ENCODE measurements around the gene SCAPER. TPM values are rescaled to one million over a fixed set of nuclear protein-coding genes. Genes with fewer than 3 reads are reported as not detected.

The SCAPER gene
- total and polyA plus RNA-seq, 11 donors = 6.7 to 53.9 (median 38.3) TPM

DNA sequence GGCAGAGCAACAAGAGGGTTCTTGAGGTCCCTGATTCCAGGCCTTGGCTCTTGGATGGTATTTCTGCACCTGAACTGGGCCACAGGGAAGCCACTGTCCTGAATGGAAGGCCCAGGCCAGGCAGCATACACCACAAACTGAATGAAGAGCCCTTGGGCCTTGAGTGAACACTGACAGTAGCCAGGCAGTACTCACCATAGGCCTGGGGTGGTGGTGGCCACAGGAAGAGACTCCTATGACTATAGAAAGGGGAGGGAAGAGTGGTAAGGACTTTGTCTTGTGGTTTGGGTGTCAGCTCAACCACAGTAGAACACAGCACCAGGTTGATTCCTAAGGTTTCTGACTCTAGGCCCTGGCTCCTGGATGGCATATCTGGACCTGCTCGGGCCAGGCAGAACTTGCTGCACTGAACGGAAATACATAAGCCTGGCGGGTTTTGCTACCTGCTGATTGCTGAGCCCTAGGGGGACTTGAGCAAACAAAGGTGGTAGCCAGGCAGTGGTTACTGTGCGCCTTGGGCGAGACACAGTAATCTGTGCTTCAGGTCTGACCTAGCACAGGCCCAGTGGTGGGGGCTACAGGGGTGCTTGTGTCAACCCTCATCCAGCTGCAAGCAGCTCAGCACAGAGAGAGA, 327.1 kb downstream of the SCAPER start:
- peaks cover 0 to 35% (median 14%) of the 10 kb centered on the region in 12 donors for H3K9me3 ChIP-seq
- peaks cover 0 to 25% (median 10%) of the 10 kb centered on the region in 12 donors for H3K4me1 ChIP-seq
- no peak overlapping the region for H3K4me3 ChIP-seq
- no peaks in the 10 kb centered on the region for H3K27me3 ChIP-seq
- no peak for DNase-seq
- 90 to 98% (median 97%) methylated on average over 2 to 5 of the region's 5 CpGs for WGBS, 4 donors
- TF ChIP-seq CTCF (IDR thresholded peaks at IDR 0.05) (no peak), POLR2A (IDR thresholded peaks at IDR 0.05) (no peak)
- H3K36me3 ChIP-seq = no peaks in the 10 kb centered on the region
- intact Hi-C loops (cut with DNase I) = no loop called here
- peak overlapping the region in 1 of 12 donors; percentile 67 for H3K27ac ChIP-seq
- no peak for ATAC-seq

DNA sequence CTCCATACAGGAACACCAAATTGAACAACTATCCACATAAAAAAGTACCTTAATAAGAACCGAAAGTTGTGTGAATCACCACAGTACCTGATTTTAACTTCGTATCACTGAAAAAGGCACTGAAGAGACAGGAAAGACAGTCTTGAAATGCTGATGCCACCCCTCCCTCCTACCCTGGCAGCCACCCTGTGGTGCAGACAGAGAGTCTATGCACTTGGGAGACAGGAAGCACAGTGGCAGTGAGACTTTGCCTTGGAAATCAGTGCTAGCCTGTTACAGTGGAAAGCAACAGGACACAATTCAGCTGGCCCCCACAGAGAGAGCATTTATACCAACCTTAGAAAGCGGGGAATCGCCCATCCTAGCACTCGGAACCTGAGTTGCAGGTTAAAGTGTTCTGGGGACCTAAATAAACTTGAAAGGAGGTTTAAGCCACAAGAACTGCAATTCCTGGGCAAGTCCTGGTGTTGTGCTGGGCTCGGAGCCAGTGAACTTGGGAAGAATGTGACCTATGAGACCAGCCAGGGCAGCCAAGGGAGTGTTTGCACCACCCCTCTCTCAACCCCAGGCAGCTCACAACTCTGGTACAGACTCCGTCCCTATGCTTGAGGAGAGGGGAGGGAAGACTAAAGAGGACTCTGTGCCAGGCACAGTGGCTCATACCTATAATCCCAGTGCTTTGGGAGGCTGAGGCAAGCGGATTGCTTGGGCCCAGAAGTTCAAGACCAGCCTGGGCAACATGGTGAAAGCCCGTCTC, 328.4 kb downstream of the SCAPER start:
- Histone ChIP-seq H3K9me3 (peaks cover 0 to 23% (median 3%) of the 10 kb centered on the region in 12 donors), H3K4me1 (peaks cover 0 to 25% (median 10%) of the 10 kb centered on the region in 12 donors), H3K36me3 (no peaks in the 10 kb centered on the region), H3K27me3 (no peaks in the 10 kb centered on the region), H3K4me3 (peak overlapping the region in 3 of 12 donors; percentile 13 to 23 (median 20)), H3K27ac (peak overlapping the region in 11 of 12 donors; percentile 9 to 80 (median 67))
- ATAC-seq (peak; percentile 85 to 98 (median 96)), DNase-seq (peak; percentile 68 to 90 (median 75))
- TF ChIP-seq CTCF (IDR thresholded peaks at IDR 0.05) (no peak), POLR2A (IDR thresholded peaks at IDR 0.05) (no peak)
- intact Hi-C loops (cut with DNase I) = no loop called here
- WGBS, 4 donors = 58 to 64% (median 62%) methylated on average over 9 of the region's 9 CpGs

- ATAC-seq (no peak), DNase-seq (no peak)
- Histone ChIP-seq H3K9me3 (peaks cover 0 to 12% (median 0%) of the 10 kb centered on the region in 12 donors), H3K4me1 (peaks cover 0 to 25% (median 10%) of the 10 kb centered on the region in 12 donors), H3K27me3 (no peaks in the 10 kb centered on the region), H3K4me3 (no peak overlapping the region), H3K36me3 (no peaks in the 10 kb centered on the region), H3K27ac (peak overlapping the region in 1 of 12 donors; percentile 56)
- WGBS, 4 donors = 84 to 93% (median 92%) methylated on average over 2 of the region's 2 CpGs
- intact Hi-C loops (cut with DNase I) = no loop called here
- TF ChIP-seq POLR2A (IDR thresholded peaks at IDR 0.05) = no peak
- no peak for TF ChIP-seq CTCF (IDR thresholded peaks at IDR 0.05)
Measured at GRCh38 chr15:76575679-76576078, 329.5 kb downstream of the SCAPER start.

- intact Hi-C loops (cut with DNase I) = no loop called here
- DNase-seq = no peak
- Histone ChIP-seq H3K4me1 (peaks cover 0 to 25% (median 10%) of the 10 kb centered on the region in 12 donors), H3K27ac (no peak overlapping the region), H3K4me3 (no peak overlapping the region), H3K36me3 (peaks cover 0 to 4% (median 0%) of the 10 kb centered on the region in 9 donors), H3K27me3 (no peaks in the 10 kb centered on the region), H3K9me3 (peaks cover 0 to 8% (median 0%) of the 10 kb centered on the region in 12 donors)
- WGBS, 4 donors = 86 to 90% (median 88%) methylated on average over 1 of the region's 1 CpG
- ATAC-seq = no peak
- TF ChIP-seq POLR2A (IDR thresholded peaks at IDR 0.05) (no peak), CTCF (IDR thresholded peaks at IDR 0.05) (no peak)
Measured at GRCh38 chr15:76575274-76575673, 329.9 kb downstream of the SCAPER start.
